Gastrocnemius medialis (tissue), 4 donors: ENCODE data around the gene AKAP9. TPM values are rescaled to one million over a fixed set of nuclear protein-coding genes. Genes with fewer than 3 reads are reported as not detected.
"Not testable (repeated sequence)": the region's sequence is repeated elsewhere in the genome, so short reads cannot be mapped to it uniquely, and the experiment has no call there.

Source experiments
- ATAC-seq, 2 donors: fragments of 150-250 bp; one replicate each; pipeline ENCODE4 v1.9.1; 2016
- DNase-seq, 2 donors: peaks; one replicate each; pipeline ENCODE4 v3.0.0-alpha.2; 2019
- H3K27ac ChIP-seq, 4 donors: fragments of 200-600 bp; sonication (generic); 1 replicate in 1 of 4; 2 replicates in 3 of 4; pipeline ENCODE4 v1.5.1; 2016 to 2018; ENCODE audit warnings: mild to moderate bottlenecking in 2 of 4, moderate library complexity in 1 of 4
- H3K27me3 ChIP-seq, 3 donors: fragments of 200-600 bp; sonication (generic) in 2 of 3; 1 replicate in 1 of 3; 2 replicates in 2 of 3; pipeline versions ENCODE4 v1.5.1 to v1.6.0; 2016 to 2019; ENCODE audit warnings: mild to moderate bottlenecking in 1 of 3, moderate library complexity in 1 of 3
- H3K36me3 ChIP-seq, 2 donors: fragments of 200-600 bp; sonication (generic) in 1 of 2; one replicate each; pipeline ENCODE4 v1.5.1; 2017 to 2018
- H3K4me1 ChIP-seq, 2 donors: fragments of 200-600 bp; sonication (generic) in 1 of 2; one replicate each; pipeline ENCODE4 v1.5.1; 2016 to 2017; ENCODE audit warnings: mild to moderate bottlenecking in 2 of 2
- H3K4me3 ChIP-seq, 4 donors: fragments of 200-600 bp; sonication (generic) in 3 of 4; 1 replicate in 1 of 4; 2 replicates in 3 of 4; pipeline ENCODE4 v1.5.1; 2016 to 2019; ENCODE audit warnings: mild to moderate bottlenecking in 2 of 4
- H3K9me3 ChIP-seq, 3 donors: fragments of 200-600 bp; sonication (generic) in 2 of 3; 1 replicate in 1 of 3; 2 replicates in 2 of 3; pipeline ENCODE4 v1.5.1; 2016 to 2019
- POLR2A ChIP-seq, 2 donors: fragments of 450-650 bp; IDR thresholded peaks; one replicate each; pipeline ENCODE4 v1.6.1; 2017; ENCODE audit warnings: antibody characterized with exemption in 2 of 2, mild to moderate bottlenecking in 2 of 2, moderate library complexity in 2 of 2
- in situ Hi-C, 4 donors: fragments of 200-750 bp; cut with MboI; loops; one replicate each; pipeline versions ENCODE4 v1.15.0 to v1.8.0; 2017; ENCODE audit warnings: low sequenced_read_pairs in 4 of 4
- intact Hi-C: fragments of 100-400 bp; cut with DNase I; formaldehyde crosslinking; loops from one replicate; pipeline ENCODE4 v1.15.1; 2023; ENCODE audit warnings: low total_unique reads
- total RNA-seq, 4 donors: library from RNA; depleted of rRNA; stranded (reverse); fragments of >200 nt; gene quantifications; one replicate each; pipeline versions ENCODE4 v1.1.0 to v1.2.3, GENCODE V29; 2016
- TF ChIP-seq, protein P1 (sequence below), 5 experiments: fragments of 450-650 bp in 3 of 5; fragments of 200-600 bp in 2 of 5; sonication (generic) in 2 of 5; IDR thresholded peaks in 4 of 5; conservative IDR thresholded peaks in 1 of 5; 1 replicate in 4 of 5; 2 replicates in 1 of 5; pipeline ENCODE4 v1.5.1; 2016 to 2019; ENCODE audit warnings: antibody characterized with exemption in 5 of 5, mild to moderate bottlenecking in 3 of 5, moderate library complexity in 3 of 5

The AKAP9 gene
- total RNA-seq, 4 donors from 2014 or later: 25.4 to 80.0 (median 40.6) TPM

DNA sequence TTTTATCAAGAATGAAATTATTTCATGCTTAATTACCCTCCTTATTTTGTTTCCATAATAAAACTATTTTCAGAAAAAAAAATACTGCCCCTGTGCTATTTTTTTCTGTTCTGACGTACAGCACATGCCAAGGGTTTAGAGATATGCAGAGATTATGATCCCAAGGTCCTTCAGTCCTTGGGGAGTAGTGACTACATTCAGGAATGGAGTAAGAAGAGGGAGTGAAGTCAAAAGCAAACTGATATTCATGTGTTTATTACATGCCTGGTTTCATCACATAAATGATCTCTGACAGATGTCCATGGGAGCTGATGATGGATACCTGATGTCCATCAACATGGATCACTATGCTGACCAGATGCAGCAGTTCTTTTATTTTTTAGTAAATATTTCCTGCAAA, 17.2 kb downstream of the AKAP9 start:
- no peaks in the 10 kb centered on the region for H3K9me3 ChIP-seq
- H3K27me3 ChIP-seq: no peaks in the 10 kb centered on the region
- DNase-seq: no peak
- in situ Hi-C loops (no loop called here), intact Hi-C loops (no loop called here)
- ATAC-seq: peak in 1 of 2 donors; percentile 86
- peaks cover 32 to 34% of the 10 kb centered on the region in 2 donors for H3K4me1 ChIP-seq
- H3K4me3 ChIP-seq: no peak overlapping the region
- no peaks in the 10 kb centered on the region for H3K36me3 ChIP-seq
- TF ChIP-seq, protein P1, sequence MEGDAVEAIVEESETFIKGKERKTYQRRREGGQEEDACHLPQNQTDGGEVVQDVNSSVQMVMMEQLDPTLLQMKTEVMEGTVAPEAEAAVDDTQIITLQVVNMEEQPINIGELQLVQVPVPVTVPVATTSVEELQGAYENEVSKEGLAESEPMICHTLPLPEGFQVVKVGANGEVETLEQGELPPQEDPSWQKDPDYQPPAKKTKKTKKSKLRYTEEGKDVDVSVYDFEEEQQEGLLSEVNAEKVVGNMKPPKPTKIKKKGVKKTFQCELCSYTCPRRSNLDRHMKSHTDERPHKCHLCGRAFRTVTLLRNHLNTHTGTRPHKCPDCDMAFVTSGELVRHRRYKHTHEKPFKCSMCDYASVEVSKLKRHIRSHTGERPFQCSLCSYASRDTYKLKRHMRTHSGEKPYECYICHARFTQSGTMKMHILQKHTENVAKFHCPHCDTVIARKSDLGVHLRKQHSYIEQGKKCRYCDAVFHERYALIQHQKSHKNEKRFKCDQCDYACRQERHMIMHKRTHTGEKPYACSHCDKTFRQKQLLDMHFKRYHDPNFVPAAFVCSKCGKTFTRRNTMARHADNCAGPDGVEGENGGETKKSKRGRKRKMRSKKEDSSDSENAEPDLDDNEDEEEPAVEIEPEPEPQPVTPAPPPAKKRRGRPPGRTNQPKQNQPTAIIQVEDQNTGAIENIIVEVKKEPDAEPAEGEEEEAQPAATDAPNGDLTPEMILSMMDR (IDR thresholded peaks at IDR 0.05 in 4 of 5, conservative IDR thresholded peaks at IDR 0.05 in 1 of 5): no peak
- no peak for TF ChIP-seq POLR2A (IDR thresholded peaks at IDR 0.05)
- peak overlapping the region in 2 of 4 donors; percentile 9 to 20 for H3K27ac ChIP-seq

DNA sequence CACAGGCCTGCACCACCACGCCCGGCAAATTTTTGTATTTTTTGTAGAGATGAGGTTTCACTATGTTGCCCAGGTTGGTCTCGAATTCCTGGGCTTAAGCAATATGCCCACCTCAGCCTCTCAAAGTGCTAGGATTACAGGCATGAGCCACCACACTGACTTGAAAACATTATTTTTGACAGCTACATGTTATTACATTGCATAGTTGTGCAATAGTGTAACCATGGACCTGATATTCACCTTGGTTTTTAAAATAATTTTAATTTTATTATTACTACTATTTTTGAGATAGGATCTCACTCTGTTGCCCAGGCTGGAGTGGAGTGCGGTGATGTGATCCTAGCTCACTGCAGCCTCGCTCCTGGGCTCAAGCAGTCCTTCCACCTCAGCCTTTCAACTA, 18.4 kb downstream of the AKAP9 start:
- in situ Hi-C loops: no loop called here
- H3K9me3 ChIP-seq: no peaks in the 10 kb centered on the region
- intact Hi-C loops: no loop called here
- H3K27me3 ChIP-seq: no peaks in the 10 kb centered on the region
- no peak overlapping the region for H3K27ac ChIP-seq
- ATAC-seq (no peak), DNase-seq (no peak)
- peaks cover 34 to 37% of the 10 kb centered on the region in 2 donors for H3K4me1 ChIP-seq
- H3K4me3 ChIP-seq: no peak overlapping the region
- TF ChIP-seq, protein P1 (IDR thresholded peaks at IDR 0.05 in 4 of 5, conservative IDR thresholded peaks at IDR 0.05 in 1 of 5): no peak
- no peak for TF ChIP-seq POLR2A (IDR thresholded peaks at IDR 0.05)
- H3K36me3 ChIP-seq: no peaks in the 10 kb centered on the region

DNA sequence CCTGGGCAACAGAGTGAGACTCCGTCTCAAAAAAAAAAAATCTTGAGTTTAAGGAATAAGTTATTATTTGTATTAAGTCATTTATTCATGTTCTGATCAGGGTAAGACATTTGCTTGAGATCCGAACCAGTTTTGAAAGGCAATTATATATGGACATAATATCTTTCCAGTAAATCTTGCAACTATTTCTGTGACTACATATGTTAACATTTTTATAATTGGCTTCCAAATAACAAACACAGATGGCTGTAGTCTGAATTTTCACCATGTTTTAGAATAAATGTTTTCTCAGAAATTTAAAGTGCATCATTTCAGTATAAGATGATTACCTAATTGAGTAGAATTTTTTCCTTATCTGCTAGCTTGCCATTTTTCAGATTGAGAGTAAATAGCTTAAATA, 21.2 kb downstream of the AKAP9 start:
- intact Hi-C loops: no loop called here
- Histone ChIP-seq H3K27ac (no peak overlapping the region), H3K9me3 (no peaks in the 10 kb centered on the region), H3K4me1 (peaks cover 25 to 32% of the 10 kb centered on the region in 2 donors), H3K4me3 (no peak overlapping the region), H3K36me3 (no peaks in the 10 kb centered on the region), H3K27me3 (no peaks in the 10 kb centered on the region)
- TF ChIP-seq, protein P1 (IDR thresholded peaks at IDR 0.05 in 4 of 5, conservative IDR thresholded peaks at IDR 0.05 in 1 of 5): no peak
- TF ChIP-seq POLR2A (IDR thresholded peaks at IDR 0.05): no peak
- DNase-seq (no peak), ATAC-seq (no peak)
- in situ Hi-C loops: no loop called here

DNA sequence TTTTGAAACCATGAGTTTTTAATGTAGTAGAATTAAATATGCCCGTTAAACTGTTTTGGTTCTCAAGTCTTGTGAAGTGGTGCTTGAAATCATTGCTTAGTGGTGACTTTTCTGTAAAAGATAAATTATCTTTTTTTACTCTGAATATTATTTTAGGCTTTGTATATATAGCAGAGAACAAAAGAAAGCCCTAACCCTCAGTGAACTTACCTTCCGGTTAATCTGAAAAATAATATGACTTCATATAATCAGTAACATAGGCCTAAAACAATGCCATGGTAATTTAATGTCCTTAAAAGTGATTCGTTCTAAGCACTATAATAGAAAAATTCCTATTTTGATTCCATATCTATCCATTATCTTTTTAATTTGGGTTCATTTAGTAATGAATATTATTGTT, 21.8 kb downstream of the AKAP9 start:
- DNase-seq (no peak), ATAC-seq (no peak)
- in situ Hi-C loops: no loop called here
- no peak for TF ChIP-seq POLR2A (IDR thresholded peaks at IDR 0.05)
- TF ChIP-seq, protein P1 (IDR thresholded peaks at IDR 0.05 in 4 of 5, conservative IDR thresholded peaks at IDR 0.05 in 1 of 5): no peak
- Histone ChIP-seq H3K27me3 (no peaks in the 10 kb centered on the region), H3K4me3 (no peak overlapping the region), H3K4me1 (peaks cover 19 to 30% of the 10 kb centered on the region in 2 donors), H3K27ac (no peak overlapping the region), H3K9me3 (no peaks in the 10 kb centered on the region), H3K36me3 (no peaks in the 10 kb centered on the region)
- intact Hi-C loops: no loop called here

DNA sequence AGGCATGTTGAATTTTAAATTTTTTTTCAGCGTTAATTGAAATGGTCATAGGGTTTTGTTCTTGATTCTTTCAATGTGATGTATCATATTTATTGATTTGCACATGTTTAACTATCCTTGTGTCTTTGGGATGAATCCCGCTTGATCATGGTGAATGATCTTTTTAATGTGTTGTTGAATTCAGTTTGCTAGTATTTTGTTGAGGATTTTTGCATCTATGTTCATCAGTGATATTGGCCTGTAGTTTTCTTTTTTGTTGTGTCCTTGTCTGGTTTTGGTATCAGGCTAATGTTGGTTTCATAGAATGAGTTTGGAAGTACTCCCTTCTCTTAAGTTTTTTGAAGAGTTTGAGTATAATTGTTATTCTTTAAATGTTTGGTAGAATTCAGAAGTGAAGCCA, 26.9 kb downstream of the AKAP9 start:
- H3K27ac ChIP-seq, H3K4me3 ChIP-seq, DNase-seq, H3K9me3 ChIP-seq, ATAC-seq, in situ Hi-C loops, H3K36me3 ChIP-seq, H3K27me3 ChIP-seq, intact Hi-C loops: not testable (repeated sequence)
- H3K4me1 ChIP-seq: peaks cover 26% of the 10 kb centered on the region in 2 donors
